SK-N-SH treated with all-trans-retinoic acid at 6 μM for 48 hours (cell line): ENCODE results near the gene MTMR10.

ENCODE experiments used
- ATAC-seq: fragments of 200-7000 bp; cut with Tn5 transposase; 3 replicates; pipeline ENCODE4 v1.9.1; 2020; ENCODE audit warnings: mild to moderate bottlenecking, moderate library complexity
- BACH2 ChIP-seq: fragments of 250-450 bp; sonication (Bioruptor Pico); IDR thresholded peaks from 2 replicates; pipeline ENCODE4 v1.9.0; 2021; ENCODE audit warnings: mild to moderate bottlenecking, borderline replicate concordance
- CSDC2 ChIP-seq: fragments of 250-450 bp; sonication (Bioruptor Pico); IDR thresholded peaks from 2 replicates; pipeline ENCODE4 v1.5.0; 2020; ENCODE audit warnings: mild to moderate bottlenecking, moderate library complexity
- ESRRG ChIP-seq: fragments of 250-450 bp; sonication (Bioruptor Pico); IDR thresholded peaks from 2 replicates; pipeline ENCODE4 v1.6.1; 2021; ENCODE audit warnings: mild to moderate bottlenecking
- GLIS3 ChIP-seq: fragments of 250-450 bp; sonication (Bioruptor Pico); IDR thresholded peaks from 2 replicates; pipeline ENCODE4 v1.5.0; 2020; ENCODE audit warnings: mild to moderate bottlenecking, moderate library complexity
- ISL1 ChIP-seq: fragments of 250-450 bp; sonication (Bioruptor Pico); IDR thresholded peaks from 2 replicates; pipeline ENCODE4 v2.1.2; 2022; ENCODE audit warnings: mild to moderate bottlenecking, moderate library complexity
- OSR1 ChIP-seq: fragments of 250-450 bp; sonication (Bioruptor Pico); IDR thresholded peaks from 2 replicates; pipeline ENCODE4 v1.8.0; 2022; ENCODE audit warnings: moderate library complexity, mild to moderate bottlenecking, inconsistent platforms
- PPARA ChIP-seq: fragments of 250-450 bp; sonication (Bioruptor Pico); IDR thresholded peaks from 2 replicates; pipeline ENCODE4 v1.5.0; 2020; ENCODE audit warnings: mild to moderate bottlenecking, borderline replicate concordance
- RARB ChIP-seq: fragments of 250-450 bp; sonication (Bioruptor Pico); IDR thresholded peaks from 2 replicates; pipeline ENCODE4 v1.8.0; 2021; ENCODE audit warnings: mild to moderate bottlenecking, moderate library complexity
- SNAI2 ChIP-seq: fragments of 250-450 bp; sonication (Bioruptor Pico); IDR thresholded peaks from 2 replicates; pipeline ENCODE4 v1.5.0; 2020; ENCODE audit warnings: mild to moderate bottlenecking, moderate library complexity
- TCF4 ChIP-seq: fragments of 250-450 bp; sonication (Bioruptor Pico); IDR thresholded peaks from 2 replicates; pipeline ENCODE4 v1.8.0; 2021; ENCODE audit warnings: mild to moderate bottlenecking, moderate library complexity, borderline replicate concordance
- TOX ChIP-seq: fragments of 250-450 bp; sonication (Bioruptor Pico); IDR thresholded peaks from 2 replicates; pipeline ENCODE4 v1.8.0; 2021; ENCODE audit warnings: mild to moderate bottlenecking, moderate library complexity, borderline replicate concordance
- ZC3H10 ChIP-seq: fragments of 250-450 bp; sonication (Bioruptor Pico); IDR thresholded peaks from 2 replicates; pipeline ENCODE4 v1.5.1; 2021; ENCODE audit warnings: mild to moderate bottlenecking, moderate library complexity
- ZFP3 ChIP-seq: fragments of 250-450 bp; sonication (Bioruptor Pico); IDR thresholded peaks from 2 replicates; pipeline ENCODE4 v1.5.0; 2020; ENCODE audit warnings: mild to moderate bottlenecking, moderate library complexity
- ZFP30 ChIP-seq: fragments of 450-650 bp; formaldehyde crosslinking; IDR thresholded peaks from 2 replicates; pipeline ENCODE4 v1.5.0; 2022; ENCODE audit warnings: mild to moderate bottlenecking, moderate library complexity
- ZNF565 ChIP-seq: fragments of 450-650 bp; formaldehyde crosslinking; conservative IDR thresholded peaks from 2 replicates; pipeline ENCODE4 v1.5.0; 2020; ENCODE audit warnings: low read depth, mild to moderate bottlenecking, moderate library complexity
- ZNF70 ChIP-seq: fragments of 450-650 bp; formaldehyde crosslinking; IDR thresholded peaks from 2 replicates; pipeline ENCODE4 v1.5.0; 2020; ENCODE audit warnings: mild to moderate bottlenecking, moderate library complexity
- ZNF8 ChIP-seq: fragments of 450-650 bp; formaldehyde crosslinking; IDR thresholded peaks from 2 replicates; pipeline ENCODE4 v1.5.0; 2020; ENCODE audit warnings: mild to moderate bottlenecking, moderate library complexity
- TF ChIP-seq, protein P1 (sequence below): fragments of 250-450 bp; sonication (Bioruptor Pico); IDR thresholded peaks from 2 replicates; pipeline ENCODE4 v1.5.0; 2020; ENCODE audit warnings: mild to moderate bottlenecking, moderate library complexity
- TF ChIP-seq, protein P2 (sequence below): fragments of 250-450 bp; sonication (Bioruptor Pico); IDR thresholded peaks from 2 replicates; pipeline ENCODE4 v1.5.1; 2020; ENCODE audit warnings: low read depth, mild to moderate bottlenecking, moderate library complexity
- TF ChIP-seq, protein P3 (sequence below): fragments of 250-450 bp; sonication (Bioruptor Pico); IDR thresholded peaks from 2 replicates; pipeline ENCODE4 v1.8.0; 2021; ENCODE audit warnings: low read depth, mild to moderate bottlenecking, moderate library complexity, borderline replicate concordance
- TF ChIP-seq, protein P4 (sequence below): fragments of 250-450 bp; sonication (Bioruptor Pico); IDR thresholded peaks from 2 replicates; pipeline ENCODE4 v1.8.0; 2020; ENCODE audit warnings: mild to moderate bottlenecking, moderate library complexity, borderline replicate concordance
- TF ChIP-seq, protein P5 (sequence below): fragments of 250-450 bp; sonication (Bioruptor Pico); IDR thresholded peaks from 2 replicates; pipeline ENCODE4 v1.5.1; 2021; ENCODE audit warnings: mild to moderate bottlenecking, moderate library complexity

Gene MTMR10

DNA sequence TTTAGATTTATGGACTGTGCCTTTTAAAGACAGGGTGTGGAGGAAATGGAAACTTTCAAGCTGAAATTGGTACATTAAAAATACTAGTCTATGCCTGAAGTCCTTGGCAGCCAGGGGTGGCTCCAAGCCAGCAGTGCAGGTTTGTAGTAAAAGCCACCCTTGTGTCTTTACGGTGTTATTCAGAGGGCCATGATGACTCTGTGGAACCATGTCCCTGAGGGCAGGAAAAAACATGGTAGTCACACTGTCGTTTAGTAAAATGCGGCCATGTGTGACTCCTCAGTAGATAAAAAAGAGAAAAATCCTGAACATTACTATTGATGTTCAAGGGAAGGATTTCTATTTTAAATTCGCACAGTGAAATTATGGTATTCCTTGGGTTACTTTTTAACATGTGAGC, 85.1 kb downstream of the MTMR10 start:
- no peak for TF ChIP-seq ZNF70
- no peak for TF ChIP-seq SNAI2 (CRISPR knock-in tag)
- no peak for TF ChIP-seq TOX (CRISPR knock-in tag)
- no peak for TF ChIP-seq CSDC2 (CRISPR knock-in tag)
- TF ChIP-seq ZFP3 = no peak
- TF ChIP-seq, protein P1, sequence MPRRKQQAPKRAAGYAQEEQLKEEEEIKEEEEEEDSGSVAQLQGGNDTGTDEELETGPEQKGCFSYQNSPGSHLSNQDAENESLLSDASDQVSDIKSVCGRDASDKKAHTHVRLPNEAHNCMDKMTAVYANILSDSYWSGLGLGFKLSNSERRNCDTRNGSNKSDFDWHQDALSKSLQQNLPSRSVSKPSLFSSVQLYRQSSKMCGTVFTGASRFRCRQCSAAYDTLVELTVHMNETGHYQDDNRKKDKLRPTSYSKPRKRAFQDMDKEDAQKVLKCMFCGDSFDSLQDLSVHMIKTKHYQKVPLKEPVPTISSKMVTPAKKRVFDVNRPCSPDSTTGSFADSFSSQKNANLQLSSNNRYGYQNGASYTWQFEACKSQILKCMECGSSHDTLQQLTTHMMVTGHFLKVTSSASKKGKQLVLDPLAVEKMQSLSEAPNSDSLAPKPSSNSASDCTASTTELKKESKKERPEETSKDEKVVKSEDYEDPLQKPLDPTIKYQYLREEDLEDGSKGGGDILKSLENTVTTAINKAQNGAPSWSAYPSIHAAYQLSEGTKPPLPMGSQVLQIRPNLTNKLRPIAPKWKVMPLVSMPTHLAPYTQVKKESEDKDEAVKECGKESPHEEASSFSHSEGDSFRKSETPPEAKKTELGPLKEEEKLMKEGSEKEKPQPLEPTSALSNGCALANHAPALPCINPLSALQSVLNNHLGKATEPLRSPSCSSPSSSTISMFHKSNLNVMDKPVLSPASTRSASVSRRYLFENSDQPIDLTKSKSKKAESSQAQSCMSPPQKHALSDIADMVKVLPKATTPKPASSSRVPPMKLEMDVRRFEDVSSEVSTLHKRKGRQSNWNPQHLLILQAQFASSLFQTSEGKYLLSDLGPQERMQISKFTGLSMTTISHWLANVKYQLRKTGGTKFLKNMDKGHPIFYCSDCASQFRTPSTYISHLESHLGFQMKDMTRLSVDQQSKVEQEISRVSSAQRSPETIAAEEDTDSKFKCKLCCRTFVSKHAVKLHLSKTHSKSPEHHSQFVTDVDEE (CRISPR knock-in tag) = no peak
- no peak for TF ChIP-seq ZC3H10
- TF ChIP-seq ZFP30 = no peak
- no peak for TF ChIP-seq GLIS3 (CRISPR knock-in tag)
- TF ChIP-seq ZNF8 (CRISPR knock-in tag) = no peak
- TF ChIP-seq, protein P2, sequence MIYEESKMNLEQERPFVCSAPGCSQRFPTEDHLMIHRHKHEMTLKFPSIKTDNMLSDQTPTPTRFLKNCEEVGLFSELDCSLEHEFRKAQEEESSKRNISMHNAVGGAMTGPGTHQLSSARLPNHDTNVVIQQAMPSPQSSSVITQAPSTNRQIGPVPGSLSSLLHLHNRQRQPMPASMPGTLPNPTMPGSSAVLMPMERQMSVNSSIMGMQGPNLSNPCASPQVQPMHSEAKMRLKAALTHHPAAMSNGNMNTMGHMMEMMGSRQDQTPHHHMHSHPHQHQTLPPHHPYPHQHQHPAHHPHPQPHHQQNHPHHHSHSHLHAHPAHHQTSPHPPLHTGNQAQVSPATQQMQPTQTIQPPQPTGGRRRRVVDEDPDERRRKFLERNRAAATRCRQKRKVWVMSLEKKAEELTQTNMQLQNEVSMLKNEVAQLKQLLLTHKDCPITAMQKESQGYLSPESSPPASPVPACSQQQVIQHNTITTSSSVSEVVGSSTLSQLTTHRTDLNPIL = no peak
- no peak for TF ChIP-seq OSR1 (CRISPR knock-in tag)
- TF ChIP-seq, protein P3, sequence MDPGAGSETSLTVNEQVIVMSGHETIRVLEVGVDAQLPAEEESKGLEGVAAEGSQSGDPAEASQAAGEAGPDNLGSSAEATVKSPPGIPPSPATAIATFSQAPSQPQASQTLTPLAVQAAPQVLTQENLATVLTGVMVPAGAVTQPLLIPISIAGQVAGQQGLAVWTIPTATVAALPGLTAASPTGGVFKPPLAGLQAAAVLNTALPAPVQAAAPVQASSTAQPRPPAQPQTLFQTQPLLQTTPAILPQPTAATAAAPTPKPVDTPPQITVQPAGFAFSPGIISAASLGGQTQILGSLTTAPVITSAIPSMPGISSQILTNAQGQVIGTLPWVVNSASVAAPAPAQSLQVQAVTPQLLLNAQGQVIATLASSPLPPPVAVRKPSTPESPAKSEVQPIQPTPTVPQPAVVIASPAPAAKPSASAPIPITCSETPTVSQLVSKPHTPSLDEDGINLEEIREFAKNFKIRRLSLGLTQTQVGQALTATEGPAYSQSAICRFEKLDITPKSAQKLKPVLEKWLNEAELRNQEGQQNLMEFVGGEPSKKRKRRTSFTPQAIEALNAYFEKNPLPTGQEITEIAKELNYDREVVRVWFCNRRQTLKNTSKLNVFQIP (CRISPR knock-in tag) = no peak
- TF ChIP-seq, protein P4, sequence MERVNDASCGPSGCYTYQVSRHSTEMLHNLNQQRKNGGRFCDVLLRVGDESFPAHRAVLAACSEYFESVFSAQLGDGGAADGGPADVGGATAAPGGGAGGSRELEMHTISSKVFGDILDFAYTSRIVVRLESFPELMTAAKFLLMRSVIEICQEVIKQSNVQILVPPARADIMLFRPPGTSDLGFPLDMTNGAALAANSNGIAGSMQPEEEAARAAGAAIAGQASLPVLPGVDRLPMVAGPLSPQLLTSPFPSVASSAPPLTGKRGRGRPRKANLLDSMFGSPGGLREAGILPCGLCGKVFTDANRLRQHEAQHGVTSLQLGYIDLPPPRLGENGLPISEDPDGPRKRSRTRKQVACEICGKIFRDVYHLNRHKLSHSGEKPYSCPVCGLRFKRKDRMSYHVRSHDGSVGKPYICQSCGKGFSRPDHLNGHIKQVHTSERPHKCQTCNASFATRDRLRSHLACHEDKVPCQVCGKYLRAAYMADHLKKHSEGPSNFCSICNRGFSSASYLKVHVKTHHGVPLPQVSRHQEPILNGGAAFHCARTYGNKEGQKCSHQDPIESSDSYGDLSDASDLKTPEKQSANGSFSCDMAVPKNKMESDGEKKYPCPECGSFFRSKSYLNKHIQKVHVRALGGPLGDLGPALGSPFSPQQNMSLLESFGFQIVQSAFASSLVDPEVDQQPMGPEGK (CRISPR knock-in tag) = no peak
- TF ChIP-seq PPARA (CRISPR knock-in tag) = no peak
- TF ChIP-seq, protein P5, sequence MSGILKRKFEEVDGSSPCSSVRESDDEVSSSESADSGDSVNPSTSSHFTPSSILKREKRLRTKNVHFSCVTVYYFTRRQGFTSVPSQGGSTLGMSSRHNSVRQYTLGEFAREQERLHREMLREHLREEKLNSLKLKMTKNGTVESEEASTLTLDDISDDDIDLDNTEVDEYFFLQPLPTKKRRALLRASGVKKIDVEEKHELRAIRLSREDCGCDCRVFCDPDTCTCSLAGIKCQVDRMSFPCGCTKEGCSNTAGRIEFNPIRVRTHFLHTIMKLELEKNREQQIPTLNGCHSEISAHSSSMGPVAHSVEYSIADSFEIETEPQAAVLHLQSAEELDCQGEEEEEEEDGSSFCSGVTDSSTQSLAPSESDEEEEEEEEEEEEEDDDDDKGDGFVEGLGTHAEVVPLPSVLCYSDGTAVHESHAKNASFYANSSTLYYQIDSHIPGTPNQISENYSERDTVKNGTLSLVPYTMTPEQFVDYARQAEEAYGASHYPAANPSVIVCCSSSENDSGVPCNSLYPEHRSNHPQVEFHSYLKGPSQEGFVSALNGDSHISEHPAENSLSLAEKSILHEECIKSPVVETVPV (CRISPR knock-in tag) = no peak
- no peak for TF ChIP-seq ISL1 (CRISPR knock-in tag)
- TF ChIP-seq ZNF565 (CRISPR knock-in tag) = no peak
- ATAC-seq = no peak

DNA sequence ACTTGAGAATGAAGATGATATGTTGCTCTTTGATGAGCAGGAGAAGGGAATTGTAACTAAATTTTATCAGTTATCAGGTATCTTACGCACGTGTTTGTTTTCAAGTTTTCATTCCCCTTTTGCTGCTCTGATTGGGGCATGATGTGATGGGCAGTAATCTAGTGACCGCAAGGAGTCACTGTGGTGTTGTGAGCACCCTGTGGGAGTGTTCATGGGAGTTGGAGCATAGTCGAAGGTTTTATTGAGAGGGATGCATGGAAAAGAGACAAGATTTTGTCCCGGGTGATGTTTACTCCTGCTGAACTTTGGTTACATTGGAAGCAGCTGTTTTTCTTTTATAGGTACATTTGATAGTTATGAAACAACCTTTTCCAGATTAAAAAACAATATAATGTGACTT, 85.6 kb downstream of the MTMR10 start:
- no peak for TF ChIP-seq ESRRG (CRISPR knock-in tag)
- TF ChIP-seq, protein P3 (CRISPR knock-in tag) = no peak
- no peak for TF ChIP-seq RARB (CRISPR knock-in tag)
- no peak for TF ChIP-seq ZFP30
- TF ChIP-seq ZC3H10 = no peak
- TF ChIP-seq PPARA (CRISPR knock-in tag) = no peak
- TF ChIP-seq TCF4 (CRISPR knock-in tag) = no peak
- no peak for TF ChIP-seq ISL1 (CRISPR knock-in tag)
- no peak for TF ChIP-seq CSDC2 (CRISPR knock-in tag)
- no peak for TF ChIP-seq SNAI2 (CRISPR knock-in tag)
- TF ChIP-seq OSR1 (CRISPR knock-in tag) = no peak
- no peak for TF ChIP-seq ZNF8 (CRISPR knock-in tag)
- TF ChIP-seq ZFP3 = no peak
- TF ChIP-seq BACH2 = no peak
- TF ChIP-seq, protein P2 = no peak
- TF ChIP-seq, all 23 proteins: peak for 0
- no peak for ATAC-seq
